Vein endothelial cell (primary cell): ENCODE results near the gene EML4. TPM values are rescaled to one million over a fixed set of nuclear protein-coding genes. Genes with fewer than 3 reads are reported as not detected.

Source experiments
- total RNA-seq: library from RNA; depleted of rRNA; stranded (reverse); fragments of >200 nt; gene quantifications from 2 replicates; pipeline ENCODE4 v1.2.3, GENCODE V29; 2012

The EML4 gene
- 23.8 and 32.5 TPM in 2 replicates for total RNA-seq

GRCh38 chr2:42169100-42169873, at the start of gene EML4:
TSS of gene EML4 (plus strand) at chr2:42169353. CDS start at chr2:42169612, 259 bp downstream.

GRCh38 chr2:42360890-42361727, 192.0 kb downstream of the EML4 start, which contains the start of gene COX7A2L:
TSS of gene COX7A2L (minus strand) at chr2:42361217. CDS start at chr2:42361161, 56 bp downstream.

Other genes with a start within 250 kb of the EML4 start
- gene PKDCC, start 121.3 kb upstream of the EML4 start, total RNA-seq, result 1.5 and 3.9 TPM in 2 replicates
- gene COX7A2L, start 191.9 kb downstream of the EML4 start, total RNA-seq, result 207 and 211 TPM in 2 replicates